ENCODE results near the gene IRF3. TPM values are rescaled to one million over a fixed set of nuclear protein-coding genes. Genes with fewer than 3 reads are reported as not detected.

The IRF3 gene
- total RNA-seq, 1 donor from 2014 or later: 59.4 TPM

- TF ChIP-seq POLR2A (IDR thresholded peaks at IDR 0.05) (no peak), CTCF (IDR thresholded peaks at IDR 0.05) (no peak), POLR2AphosphoS5 (IDR thresholded peaks at IDR 0.05; ENCODE audit: insufficient read depth in 1 of 2, low read depth in 1 of 2) (no peak)
- Histone ChIP-seq H3K9me3 (no peaks in the 10 kb centered on the region), H3K36me3 (peaks cover 0 to 56% of the 10 kb centered on the region in 2 donors), H3K27ac (no peak overlapping the region), H3K27me3 (no peaks in the 10 kb centered on the region), H3K4me3 (no peak overlapping the region), H3K4me1 (peaks cover 16% of the 10 kb centered on the region)
- intact Hi-C loops (cut with DNase I): no loop called here
- DNase-seq (ENCODE audit: extremely low spot score in 2 of 2): no peak
These were observed 51.4 kb downstream of the IRF3 start for GRCh38 chr19:49614096-49614833.

GRCh38 chr19:49613374-49613773 is 52.3 kb downstream of the IRF3 start:
- Histone ChIP-seq H3K27ac (no peak overlapping the region), H3K36me3 (peaks cover 0 to 53% of the 10 kb centered on the region in 2 donors), H3K4me1 (peaks cover 16% of the 10 kb centered on the region), H3K9me3 (no peaks in the 10 kb centered on the region), H3K4me3 (no peak overlapping the region), H3K27me3 (no peaks in the 10 kb centered on the region)
- intact Hi-C loops (cut with DNase I): no loop called here
- no peak for TF ChIP-seq CTCF (IDR thresholded peaks at IDR 0.05)
- no peak for TF ChIP-seq POLR2AphosphoS5 (IDR thresholded peaks at IDR 0.05; ENCODE audit: insufficient read depth in 1 of 2, low read depth in 1 of 2)
- no peak for TF ChIP-seq POLR2A (IDR thresholded peaks at IDR 0.05)
- DNase-seq (ENCODE audit: extremely low spot score in 2 of 2): no peak

Small RNAs within 50 kb of the gene (microRNA-seq; reads per million reads assigned to microRNA genes)
- gene MIR5088 (ENCODE audit: borderline number of aligned reads, borderline replicate concordance): not detected

Small RNAs within 50 kb of the gene (small RNA-seq; reads per million reads assigned to genes)
- gene MIR5088: not detected

Other genes with a start within 250 kb of the IRF3 start
- not detected for gene PTH2, start 242.4 kb downstream of the IRF3 start, total RNA-seq
- gene GFY, start 240.5 kb downstream of the IRF3 start, total RNA-seq: not detected
- 0.74 TPM for gene SLC17A7, start 224.3 kb downstream of the IRF3 start, total RNA-seq
- 96.3 TPM for gene PIH1D1, start 214.0 kb downstream of the IRF3 start, total RNA-seq
- gene ALDH16A1, start 212.6 kb downstream of the IRF3 start, total RNA-seq: 29.5 TPM
- 10.1 TPM for gene FLT3LG, start 191.6 kb downstream of the IRF3 start, total RNA-seq
- 3,900 TPM for gene RPL13A, start 178.2 kb downstream of the IRF3 start, total RNA-seq
- gene RPS11, start 169.4 kb downstream of the IRF3 start, total RNA-seq: 4,897 TPM
- 166 TPM for gene FCGRT, start 153.2 kb downstream of the IRF3 start, total RNA-seq
- 22.6 TPM for gene RCN3, start 137.9 kb downstream of the IRF3 start, total RNA-seq
- gene NOSIP, start 85.3 kb downstream of the IRF3 start, total RNA-seq: 72.2 TPM
- gene PRRG2, start 84.5 kb downstream of the IRF3 start, total RNA-seq: 5.4 TPM
- gene PRR12, start 74.7 kb downstream of the IRF3 start, total RNA-seq: 15.5 TPM
- gene RRAS, start 25.7 kb downstream of the IRF3 start, total RNA-seq: 112 TPM
- 20.4 TPM for gene SCAF1, start 23.6 kb downstream of the IRF3 start, total RNA-seq
- gene BCL2L12, start 76 bp upstream of the IRF3 start, total RNA-seq: 14.7 TPM
- gene PRMT1, start 11.4 kb upstream of the IRF3 start, total RNA-seq: 156 TPM
- gene ADM5, start 23.7 kb upstream of the IRF3 start, total RNA-seq: 2.7 TPM
- 12.3 TPM for gene CPT1C, start 25.3 kb upstream of the IRF3 start, total RNA-seq
- 1.2 TPM for gene TSKS, start 97.4 kb upstream of the IRF3 start, total RNA-seq
- gene AP2A1, start 101.1 kb upstream of the IRF3 start, total RNA-seq: 80.8 TPM
- 11.5 TPM for gene FUZ, start 147.4 kb upstream of the IRF3 start, total RNA-seq
- 25.0 TPM for gene MED25, start 152.4 kb upstream of the IRF3 start, total RNA-seq
- 109 TPM for gene PTOV1, start 185.3 kb upstream of the IRF3 start, total RNA-seq
- 40.3 TPM for gene PNKP, start 201.7 kb upstream of the IRF3 start, total RNA-seq
- gene AKT1S1, start 211.5 kb upstream of the IRF3 start, total RNA-seq: 16.9 TPM
- gene TBC1D17, start 211.8 kb upstream of the IRF3 start, total RNA-seq: 34.9 TPM
- gene IL4I1, start 231.0 kb upstream of the IRF3 start, total RNA-seq: not detected